Kidney (tissue), 13 donors: ENCODE data around the gene MTCL3.

ENCODE experiments used
- DNase-seq, 5 donors: peaks; one replicate each; pipeline ENCODE4 v3.0.0-alpha.2; 2013 to 2020
- FAIRE-seq: peaks from 2 replicates; lab custom pipeline; 2012; peaks lifted over from hg19 to GRCh38; lab: Jason Lieb, UNC
- H3K27ac ChIP-seq, 2 donors: one replicate each; pipeline ENCODE4 v1.7.0; 2013; ENCODE audit warnings: low read depth in 2 of 2, low read length in 2 of 2, inconsistent platforms in 1 of 2
- H3K27me3 ChIP-seq: one replicate; pipeline ENCODE4 v1.7.1; 2013; ENCODE audit warnings: low read length, inconsistent platforms; ENCODE audit not compliant: control insufficient read depth, insufficient read depth
- H3K36me3 ChIP-seq, 3 donors: one replicate each; pipeline versions ENCODE4 v1.7.0 to v1.7.1; 2013; ENCODE audit warnings: low read length in 3 of 3, control low read depth in 1 of 3, inconsistent platforms in 1 of 3; ENCODE audit not compliant: insufficient read depth in 3 of 3, control insufficient read depth in 2 of 3
- H3K4me1 ChIP-seq, 3 donors: one replicate each; pipeline versions ENCODE4 v1.7.0 to v1.7.1; 2013; ENCODE audit warnings: low read length in 3 of 3, inconsistent platforms in 1 of 3, low read depth in 1 of 3; ENCODE audit not compliant: control insufficient read depth in 2 of 3, insufficient read depth in 2 of 3
- H3K4me3 ChIP-seq, 3 donors: one replicate each; pipeline versions ENCODE4 v1.7.0 to v1.8.1; 2013; ENCODE audit warnings: low read length in 3 of 3, control low read depth in 1 of 3, inconsistent platforms in 1 of 3
- H3K9ac ChIP-seq, 3 donors: one replicate each; pipeline versions ENCODE4 v1.7.0 to v1.7.1; 2013; ENCODE audit warnings: low read length in 3 of 3, control low read depth in 1 of 3, inconsistent platforms in 1 of 3
- H3K9me3 ChIP-seq, 3 donors: one replicate each; pipeline versions ENCODE4 v1.7.0 to v1.7.1; 2013; ENCODE audit warnings: low read length in 3 of 3, control low read depth in 1 of 3, inconsistent platforms in 1 of 3; ENCODE audit not compliant: control insufficient read depth in 2 of 3, insufficient read depth in 1 of 3
- intact Hi-C: fragments of 100-400 bp; cut with DNase I; formaldehyde crosslinking; loops from one replicate; pipeline ENCODE4 v1.11.1; 2022
- TF ChIP-seq, protein P1 (sequence below): IDR thresholded peaks from 3 replicates; pipeline ENCODE4 v1.5.1; 2012; ENCODE audit warnings: mild to moderate bottlenecking, moderate library complexity, borderline replicate concordance; ENCODE audit not compliant: insufficient read depth; ENCODE audit errors: extremely low read depth
- donor health status: control.
- donor health status: control.
- donor health status: control.
- donor health status: control.
- donor health status: control.
- donor health status: DM: yes; HTN: yes; CAD: no.
- donor health status: Normal renal cell carcinoma (clear cell type).

Gene MTCL3

GRCh38 chr6:127497410-127497809 is 21.7 kb downstream of the MTCL3 start:
- FAIRE-seq (no peak), DNase-seq (no peak)
- H3K9me3 ChIP-seq, result no peaks in the 10 kb centered on the region
- H3K27me3 ChIP-seq, result no peaks in the 10 kb centered on the region
- no peaks in the 10 kb centered on the region for H3K4me1 ChIP-seq
- TF ChIP-seq, protein P1, sequence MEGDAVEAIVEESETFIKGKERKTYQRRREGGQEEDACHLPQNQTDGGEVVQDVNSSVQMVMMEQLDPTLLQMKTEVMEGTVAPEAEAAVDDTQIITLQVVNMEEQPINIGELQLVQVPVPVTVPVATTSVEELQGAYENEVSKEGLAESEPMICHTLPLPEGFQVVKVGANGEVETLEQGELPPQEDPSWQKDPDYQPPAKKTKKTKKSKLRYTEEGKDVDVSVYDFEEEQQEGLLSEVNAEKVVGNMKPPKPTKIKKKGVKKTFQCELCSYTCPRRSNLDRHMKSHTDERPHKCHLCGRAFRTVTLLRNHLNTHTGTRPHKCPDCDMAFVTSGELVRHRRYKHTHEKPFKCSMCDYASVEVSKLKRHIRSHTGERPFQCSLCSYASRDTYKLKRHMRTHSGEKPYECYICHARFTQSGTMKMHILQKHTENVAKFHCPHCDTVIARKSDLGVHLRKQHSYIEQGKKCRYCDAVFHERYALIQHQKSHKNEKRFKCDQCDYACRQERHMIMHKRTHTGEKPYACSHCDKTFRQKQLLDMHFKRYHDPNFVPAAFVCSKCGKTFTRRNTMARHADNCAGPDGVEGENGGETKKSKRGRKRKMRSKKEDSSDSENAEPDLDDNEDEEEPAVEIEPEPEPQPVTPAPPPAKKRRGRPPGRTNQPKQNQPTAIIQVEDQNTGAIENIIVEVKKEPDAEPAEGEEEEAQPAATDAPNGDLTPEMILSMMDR, result no peak
- no peak overlapping the region for H3K27ac ChIP-seq
- H3K4me3 ChIP-seq, result no peak overlapping the region
- H3K36me3 ChIP-seq, result no peaks in the 10 kb centered on the region
- intact Hi-C loops, result no loop called here
- H3K9ac ChIP-seq, result no peak overlapping the region

DNA sequence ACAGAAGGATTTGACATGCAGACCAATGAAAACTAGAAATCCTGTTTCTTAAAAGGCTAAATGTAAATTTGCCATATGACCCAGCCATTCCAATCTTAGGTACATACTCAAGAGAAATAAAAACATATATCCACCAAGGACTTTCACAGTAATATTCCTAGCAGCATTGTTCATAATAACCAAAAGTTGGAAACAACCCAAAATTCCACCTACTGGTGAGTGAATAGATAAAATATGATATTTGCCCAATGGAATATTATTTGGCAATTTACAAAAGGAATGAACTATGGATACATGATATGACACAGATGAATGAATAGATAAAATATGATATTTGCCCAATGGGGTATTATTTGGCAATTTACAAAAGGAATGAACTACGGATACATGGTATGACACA is 22.7 kb downstream of the MTCL3 start:
- H3K9ac ChIP-seq, result no peak overlapping the region
- no peaks in the 10 kb centered on the region for H3K4me1 ChIP-seq
- H3K4me3 ChIP-seq, result no peak overlapping the region
- DNase-seq (no peak), FAIRE-seq (no peak)
- no peaks in the 10 kb centered on the region for H3K36me3 ChIP-seq
- no peaks in the 10 kb centered on the region for H3K27me3 ChIP-seq
- TF ChIP-seq, protein P1, result no peak
- no peaks in the 10 kb centered on the region for H3K9me3 ChIP-seq
- intact Hi-C loops, result no loop called here
- H3K27ac ChIP-seq, result no peak overlapping the region

DNA sequence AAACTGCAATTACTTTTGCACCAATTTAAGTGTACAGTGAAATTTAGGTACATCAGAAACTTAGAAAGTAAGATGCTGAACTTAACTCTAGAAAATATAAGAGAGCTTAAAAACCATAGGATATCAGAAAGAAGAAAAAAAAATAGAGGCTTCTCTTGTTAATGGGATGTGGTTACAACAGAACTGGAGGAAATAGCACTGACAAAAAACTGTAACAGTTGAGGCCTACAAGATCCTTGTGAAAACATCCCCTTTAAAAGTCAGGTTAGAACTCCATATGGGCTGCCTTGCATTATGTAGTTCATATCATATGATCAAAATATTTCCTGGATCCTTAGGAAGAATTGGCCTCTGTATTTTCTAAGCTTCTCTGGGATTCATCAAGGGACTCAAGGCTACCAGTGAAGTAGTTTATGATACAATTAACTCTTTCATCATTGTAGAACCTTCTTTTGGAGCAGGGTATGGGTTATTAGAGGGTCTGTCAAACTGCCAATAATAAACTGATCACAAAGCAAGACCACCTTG is 24.8 kb downstream of the MTCL3 start:
- no peak for FAIRE-seq
- Histone ChIP-seq H3K36me3 (no peaks in the 10 kb centered on the region), H3K27me3 (no peaks in the 10 kb centered on the region), H3K9ac (no peak overlapping the region), H3K27ac (no peak overlapping the region), H3K4me3 (no peak overlapping the region), H3K4me1 (no peaks in the 10 kb centered on the region), H3K9me3 (no peaks in the 10 kb centered on the region)
- DNase-seq, result no peak
- TF ChIP-seq, protein P1, result no peak
- intact Hi-C loops, result no loop called here

DNA sequence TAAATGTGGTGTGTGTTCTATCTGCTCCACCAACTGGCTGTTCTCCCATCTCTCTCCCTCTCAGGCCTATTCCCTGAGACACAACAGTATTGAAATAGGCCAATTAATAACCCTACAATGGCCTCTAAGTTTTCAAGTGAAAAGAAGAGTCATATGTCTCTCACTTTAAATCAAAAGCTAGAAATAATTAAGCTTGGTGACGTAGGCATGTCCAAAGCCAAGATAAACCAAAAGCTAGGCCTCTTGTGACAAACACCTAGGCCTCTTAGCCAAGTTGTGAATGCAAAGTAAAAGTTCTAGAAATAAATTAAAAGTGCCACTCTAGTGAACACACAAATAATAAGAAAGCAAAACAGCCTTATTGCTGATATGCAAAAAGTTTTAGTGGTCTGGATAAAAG is 29.9 kb downstream of the MTCL3 start:
- H3K27ac ChIP-seq, result no peak overlapping the region
- no peak for FAIRE-seq
- DNase-seq, result no peak
- H3K9me3 ChIP-seq, result no peaks in the 10 kb centered on the region
- no peak overlapping the region for H3K9ac ChIP-seq
- H3K4me1 ChIP-seq, result no peaks in the 10 kb centered on the region
- no peaks in the 10 kb centered on the region for H3K36me3 ChIP-seq
- no peaks in the 10 kb centered on the region for H3K27me3 ChIP-seq
- TF ChIP-seq, protein P1, result no peak
- intact Hi-C loops, result no loop called here
- H3K4me3 ChIP-seq, result no peak overlapping the region
